Ishikawa (cell line): ENCODE results near the gene WNT7B.

ENCODE experiments used
- CEBPB ChIP-seq: IDR thresholded peaks from 2 replicates; pipeline ENCODE4 v1.6.1; 2012
- EGR1 ChIP-seq: IDR thresholded peaks from 2 replicates; pipeline ENCODE4 v1.6.1; 2012
- EP300 ChIP-seq: IDR thresholded peaks from 2 replicates; pipeline ENCODE4 v1.6.1; 2012; ENCODE audit warnings: borderline replicate concordance
- NFIC ChIP-seq: IDR thresholded peaks from 2 replicates; pipeline ENCODE4 v1.6.1; 2012
- RAD21 ChIP-seq: IDR thresholded peaks from 2 replicates; pipeline ENCODE4 v1.6.1; 2012; ENCODE audit warnings: low read depth
- TAF1 ChIP-seq: IDR thresholded peaks from 2 replicates; pipeline ENCODE4 v1.6.1; 2012; ENCODE audit warnings: low read depth, mild to moderate bottlenecking
- TCF12 ChIP-seq: IDR thresholded peaks from 2 replicates; pipeline ENCODE4 v1.6.1; 2012; ENCODE audit warnings: low read depth
- YY1 ChIP-seq: IDR thresholded peaks from 2 replicates; pipeline ENCODE4 v1.6.1; 2012; ENCODE audit warnings: low read depth
- ZBTB7A ChIP-seq: IDR thresholded peaks from 2 replicates; pipeline ENCODE4 v1.6.1; 2012; ENCODE audit warnings: low read depth
- TF ChIP-seq, protein P1 (sequence below): IDR thresholded peaks from 2 replicates; pipeline ENCODE4 v1.6.1; 2012; ENCODE audit warnings: low read depth, mild to moderate bottlenecking
- TF ChIP-seq, protein P2 (sequence below): IDR thresholded peaks from 2 replicates; pipeline ENCODE4 v1.6.1; 2012
- TF ChIP-seq, protein P3 (sequence below): IDR thresholded peaks from 2 replicates; pipeline ENCODE4 v1.6.1; 2012

GRCh38 chr22:45995405-45996101 is 18.6 kb upstream of the WNT7B start:
- no peak for TF ChIP-seq TCF12
- TF ChIP-seq RAD21: no peak
- TF ChIP-seq NFIC: no peak
- TF ChIP-seq TAF1: no peak
- TF ChIP-seq, protein P1, sequence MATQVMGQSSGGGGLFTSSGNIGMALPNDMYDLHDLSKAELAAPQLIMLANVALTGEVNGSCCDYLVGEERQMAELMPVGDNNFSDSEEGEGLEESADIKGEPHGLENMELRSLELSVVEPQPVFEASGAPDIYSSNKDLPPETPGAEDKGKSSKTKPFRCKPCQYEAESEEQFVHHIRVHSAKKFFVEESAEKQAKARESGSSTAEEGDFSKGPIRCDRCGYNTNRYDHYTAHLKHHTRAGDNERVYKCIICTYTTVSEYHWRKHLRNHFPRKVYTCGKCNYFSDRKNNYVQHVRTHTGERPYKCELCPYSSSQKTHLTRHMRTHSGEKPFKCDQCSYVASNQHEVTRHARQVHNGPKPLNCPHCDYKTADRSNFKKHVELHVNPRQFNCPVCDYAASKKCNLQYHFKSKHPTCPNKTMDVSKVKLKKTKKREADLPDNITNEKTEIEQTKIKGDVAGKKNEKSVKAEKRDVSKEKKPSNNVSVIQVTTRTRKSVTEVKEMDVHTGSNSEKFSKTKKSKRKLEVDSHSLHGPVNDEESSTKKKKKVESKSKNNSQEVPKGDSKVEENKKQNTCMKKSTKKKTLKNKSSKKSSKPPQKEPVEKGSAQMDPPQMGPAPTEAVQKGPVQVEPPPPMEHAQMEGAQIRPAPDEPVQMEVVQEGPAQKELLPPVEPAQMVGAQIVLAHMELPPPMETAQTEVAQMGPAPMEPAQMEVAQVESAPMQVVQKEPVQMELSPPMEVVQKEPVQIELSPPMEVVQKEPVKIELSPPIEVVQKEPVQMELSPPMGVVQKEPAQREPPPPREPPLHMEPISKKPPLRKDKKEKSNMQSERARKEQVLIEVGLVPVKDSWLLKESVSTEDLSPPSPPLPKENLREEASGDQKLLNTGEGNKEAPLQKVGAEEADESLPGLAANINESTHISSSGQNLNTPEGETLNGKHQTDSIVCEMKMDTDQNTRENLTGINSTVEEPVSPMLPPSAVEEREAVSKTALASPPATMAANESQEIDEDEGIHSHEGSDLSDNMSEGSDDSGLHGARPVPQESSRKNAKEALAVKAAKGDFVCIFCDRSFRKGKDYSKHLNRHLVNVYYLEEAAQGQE: no peak
- no peak for TF ChIP-seq EP300
- TF ChIP-seq YY1: no peak
- TF ChIP-seq, protein P2, sequence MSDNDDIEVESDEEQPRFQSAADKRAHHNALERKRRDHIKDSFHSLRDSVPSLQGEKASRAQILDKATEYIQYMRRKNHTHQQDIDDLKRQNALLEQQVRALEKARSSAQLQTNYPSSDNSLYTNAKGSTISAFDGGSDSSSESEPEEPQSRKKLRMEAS: no peak
- no peak for TF ChIP-seq CEBPB
- no peak; the same call in 1 of the 2 replicates for TF ChIP-seq ZBTB7A
- TF ChIP-seq, protein P3, sequence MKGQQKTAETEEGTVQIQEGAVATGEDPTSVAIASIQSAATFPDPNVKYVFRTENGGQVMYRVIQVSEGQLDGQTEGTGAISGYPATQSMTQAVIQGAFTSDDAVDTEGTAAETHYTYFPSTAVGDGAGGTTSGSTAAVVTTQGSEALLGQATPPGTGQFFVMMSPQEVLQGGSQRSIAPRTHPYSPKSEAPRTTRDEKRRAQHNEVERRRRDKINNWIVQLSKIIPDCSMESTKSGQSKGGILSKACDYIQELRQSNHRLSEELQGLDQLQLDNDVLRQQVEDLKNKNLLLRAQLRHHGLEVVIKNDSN: no peak
- TF ChIP-seq EGR1: no peak
